GM19463 (cell line): ENCODE data around the gene PSMB7.
"Not testable (repeated sequence)": the region's sequence is repeated elsewhere in the genome, so short reads cannot be mapped to it uniquely, and the experiment has no call there.

Experiments used
- ATAC-seq: cut with Tn5 transposase; IDR thresholded peaks from one replicate; pipeline ENCODE4 v1.9.1; 2021; ENCODE audit warnings: mild to moderate bottlenecking, moderate library complexity; ENCODE audit not compliant: unreplicated experiment

PSMB7 gene

DNA sequence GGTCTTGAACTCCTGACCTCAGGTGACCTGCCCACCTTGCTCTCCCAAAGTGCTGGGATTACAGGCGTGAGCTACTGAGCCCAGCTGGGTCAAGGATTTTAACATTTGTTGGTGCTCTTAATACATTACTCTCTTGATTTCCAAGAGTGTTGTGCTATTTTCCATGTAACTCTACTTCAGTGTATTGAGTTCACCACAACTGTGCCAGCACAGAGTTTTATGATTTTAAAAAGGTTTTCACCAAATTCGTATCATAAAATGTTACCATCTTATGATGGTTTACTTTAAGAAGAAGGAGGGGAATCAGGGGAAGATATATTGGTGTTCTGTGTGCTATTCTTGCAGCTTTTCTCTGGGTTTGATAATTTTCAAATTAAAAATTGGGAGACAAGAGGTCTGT is 28.4 kb upstream of the PSMB7 start:
- ATAC-seq: no peak

DNA sequence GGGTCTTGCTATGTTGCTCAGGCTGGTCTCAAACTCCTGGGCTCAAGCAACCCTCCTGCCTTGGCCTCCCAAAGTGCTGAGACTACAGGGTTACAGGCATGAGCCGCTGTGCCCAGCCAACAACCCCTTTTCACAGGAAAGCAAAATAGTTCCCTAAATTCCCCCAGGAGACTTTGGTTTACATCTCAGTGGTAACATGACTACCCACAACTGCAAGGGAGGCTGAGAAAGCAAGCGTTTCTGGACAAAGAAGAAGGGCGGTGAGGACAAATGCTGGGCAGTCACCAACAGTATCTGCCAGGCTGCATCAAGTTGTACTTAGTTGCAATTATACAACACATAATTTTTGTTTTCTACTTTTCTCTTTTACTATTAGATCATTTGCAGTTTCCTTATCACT is 27.6 kb upstream of the PSMB7 start:
- no peak for ATAC-seq

DNA sequence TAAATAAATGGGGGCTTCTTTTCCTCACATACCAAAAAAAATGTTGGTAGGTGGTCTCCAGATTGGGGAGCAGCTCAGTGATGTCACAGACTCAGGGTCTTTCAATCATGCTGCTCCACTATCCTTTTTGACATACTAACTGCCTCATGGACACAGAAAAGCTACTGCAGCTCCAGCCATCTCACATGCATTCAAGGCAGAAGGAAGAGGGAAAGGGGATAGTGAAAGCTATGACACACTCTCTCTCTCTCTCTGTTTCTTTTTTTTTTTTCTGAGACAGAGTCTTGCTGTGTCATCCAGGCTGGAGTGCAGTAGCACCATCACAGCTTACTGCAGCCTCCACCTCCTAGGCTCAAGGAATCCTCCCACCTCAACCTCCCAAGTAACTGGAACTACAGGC is 27.1 kb upstream of the PSMB7 start:
- ATAC-seq: no peak

DNA sequence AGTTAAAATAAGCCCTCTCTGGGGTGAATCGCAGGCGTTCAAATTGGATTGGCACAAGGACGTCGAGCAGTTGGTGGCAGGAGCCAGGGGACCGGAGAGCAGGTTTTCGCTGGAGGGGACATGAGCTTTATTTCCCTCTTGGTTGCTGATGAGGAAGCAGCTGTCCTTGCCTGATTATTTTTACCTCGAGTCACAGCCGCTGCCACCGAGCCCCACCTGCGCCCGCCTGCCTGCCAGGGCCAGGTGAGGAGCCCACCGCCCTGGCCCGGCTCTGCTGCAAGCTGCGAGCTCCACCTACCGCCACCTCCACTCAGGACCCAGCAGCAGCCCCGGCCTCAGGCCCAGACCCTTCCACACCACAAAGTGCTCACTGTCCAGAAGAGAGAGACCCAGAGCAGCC is 26.0 kb upstream of the PSMB7 start:
- ATAC-seq: no peak

DNA sequence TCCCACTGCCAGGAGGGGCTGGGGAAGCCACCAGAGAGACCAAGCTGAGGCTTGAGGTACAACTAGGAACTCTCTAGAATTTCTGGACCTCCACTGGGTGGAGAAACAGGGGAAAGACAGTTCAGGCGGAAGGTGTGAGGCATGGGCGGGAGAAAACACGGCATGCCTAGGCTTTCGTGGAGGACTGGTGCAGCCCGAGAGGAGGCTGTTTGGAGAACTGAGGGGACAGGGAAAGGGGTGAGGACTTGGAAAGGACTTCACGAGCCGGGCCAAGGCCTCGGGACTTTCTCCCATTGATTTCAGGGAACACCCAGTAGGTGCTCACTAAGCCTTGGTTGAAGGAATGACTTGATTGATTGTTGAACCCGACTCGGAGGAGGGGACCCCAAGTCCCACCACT is 25.5 kb upstream of the PSMB7 start:
- ATAC-seq: no peak

DNA sequence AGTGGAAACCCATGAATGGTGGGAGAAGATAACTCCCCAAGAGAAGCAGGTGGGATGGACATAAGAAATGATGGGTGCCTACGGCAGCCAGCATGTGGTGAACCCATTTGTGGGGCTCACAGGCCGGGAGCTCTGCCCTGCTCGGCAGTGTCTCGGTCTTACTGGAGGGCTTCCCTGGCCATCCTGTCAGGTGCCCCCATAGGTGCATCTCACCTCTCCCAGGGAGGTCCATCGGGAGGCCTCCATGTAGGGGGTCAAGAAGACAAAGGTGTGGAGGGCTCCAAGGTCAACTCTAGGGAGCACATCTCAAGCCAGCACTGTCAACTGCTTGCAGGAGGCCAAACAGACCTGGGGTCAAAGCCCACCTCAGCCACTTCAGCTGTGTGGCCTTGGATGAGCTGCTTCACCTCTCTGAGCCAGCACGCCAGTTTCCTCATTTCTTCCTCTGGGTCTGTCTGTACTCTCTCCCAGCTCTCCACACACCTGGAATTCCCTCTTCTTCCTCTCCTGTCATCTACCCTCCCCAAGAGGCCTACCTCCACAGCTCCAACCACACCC is 24.5 kb upstream of the PSMB7 start:
- ATAC-seq: no peak

DNA sequence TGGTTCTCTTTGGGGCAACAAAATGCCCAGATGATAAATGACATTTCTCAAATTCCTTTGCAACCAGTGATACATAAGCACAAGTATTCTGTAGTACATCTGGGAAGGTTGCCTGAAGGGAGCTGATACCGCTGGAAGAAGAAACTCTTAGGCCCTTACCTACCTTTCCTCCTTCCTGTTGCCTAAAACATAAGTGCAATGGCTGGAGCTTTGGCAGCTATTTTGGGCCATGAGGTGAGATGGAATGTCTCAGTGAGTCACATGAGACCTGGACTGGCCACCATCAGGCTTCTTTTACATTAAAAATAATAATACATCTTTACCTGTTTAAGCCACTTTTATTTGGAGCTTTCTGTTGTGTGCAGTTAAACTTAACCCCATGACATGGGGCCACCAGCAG is 23.8 kb upstream of the PSMB7 start:
- ATAC-seq: no peak

DNA sequence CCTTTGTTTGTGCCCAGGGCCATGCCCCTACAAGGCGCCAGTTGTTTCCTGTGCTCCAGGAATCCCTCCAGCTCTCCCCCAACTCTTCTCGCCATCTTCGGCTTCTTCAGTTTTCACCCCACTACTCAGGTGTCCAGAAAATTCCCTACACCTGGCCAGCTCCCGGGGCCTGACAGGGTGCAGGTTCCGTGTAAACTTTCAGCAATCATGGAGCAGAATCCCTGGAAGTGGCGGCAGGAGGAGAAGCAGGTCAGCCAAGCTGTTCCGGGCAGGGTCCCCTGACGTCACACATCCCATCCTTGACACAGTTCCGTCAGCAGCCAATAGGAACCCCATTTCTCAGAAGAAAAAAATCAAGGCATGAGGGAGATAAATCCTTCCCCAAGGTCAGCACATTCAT is 22.8 kb upstream of the PSMB7 start:
- no peak for ATAC-seq

DNA sequence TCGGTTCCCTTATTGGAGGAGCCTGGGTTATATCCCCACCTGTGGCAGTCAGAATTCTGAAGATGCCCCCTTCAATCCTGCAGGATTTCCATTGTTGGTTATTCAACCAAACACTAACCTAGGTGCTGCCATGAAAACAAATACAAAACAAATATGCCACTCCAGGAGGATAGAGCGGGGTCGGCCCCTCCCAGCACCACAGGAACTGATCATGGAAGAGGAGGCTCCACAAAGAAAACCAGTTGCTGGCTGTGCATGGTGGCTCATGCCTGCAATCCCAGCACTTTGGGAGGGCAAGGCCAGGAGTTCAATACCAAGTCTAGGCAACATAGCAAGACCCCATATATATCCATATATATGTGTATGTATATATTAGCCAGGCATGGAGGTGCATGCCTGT is 21.8 kb upstream of the PSMB7 start:
- no peak for ATAC-seq

DNA sequence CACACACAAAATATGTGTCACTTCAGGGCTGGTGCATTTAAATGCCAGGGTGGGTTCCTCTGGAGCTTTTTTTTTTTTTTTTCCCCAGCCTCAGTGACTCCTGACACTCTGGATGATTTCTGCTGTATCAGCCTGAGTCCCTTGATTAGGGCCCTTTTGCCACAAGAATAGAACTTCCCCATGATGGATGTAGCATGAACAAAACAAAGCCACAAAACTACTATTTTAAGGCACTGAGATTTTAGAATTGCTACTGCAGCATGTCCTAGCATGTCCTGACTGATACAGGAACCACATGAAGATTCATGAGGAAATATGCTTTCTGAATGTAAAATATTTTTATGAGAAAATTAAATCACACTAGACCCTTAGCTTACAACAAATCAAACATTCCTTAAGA is 21.1 kb upstream of the PSMB7 start:
- no peak for ATAC-seq

DNA sequence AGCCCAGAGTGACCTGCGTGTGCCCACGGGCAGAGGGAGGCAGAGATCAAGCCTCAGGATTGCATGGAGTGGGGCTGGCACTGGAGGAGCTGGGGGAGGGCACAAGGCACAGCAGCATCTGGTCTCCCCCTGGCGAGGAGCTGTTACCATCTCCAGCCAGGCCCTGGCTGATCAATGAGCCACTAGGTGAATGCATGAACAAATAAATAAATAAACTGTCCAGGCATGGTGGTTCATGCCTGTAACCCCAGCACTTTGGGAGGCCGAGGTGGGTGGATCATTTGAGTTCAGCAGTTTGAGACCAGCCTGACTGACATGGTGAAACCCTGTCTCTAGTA is 14.3 kb upstream of the PSMB7 start:
- ATAC-seq: no peak

DNA sequence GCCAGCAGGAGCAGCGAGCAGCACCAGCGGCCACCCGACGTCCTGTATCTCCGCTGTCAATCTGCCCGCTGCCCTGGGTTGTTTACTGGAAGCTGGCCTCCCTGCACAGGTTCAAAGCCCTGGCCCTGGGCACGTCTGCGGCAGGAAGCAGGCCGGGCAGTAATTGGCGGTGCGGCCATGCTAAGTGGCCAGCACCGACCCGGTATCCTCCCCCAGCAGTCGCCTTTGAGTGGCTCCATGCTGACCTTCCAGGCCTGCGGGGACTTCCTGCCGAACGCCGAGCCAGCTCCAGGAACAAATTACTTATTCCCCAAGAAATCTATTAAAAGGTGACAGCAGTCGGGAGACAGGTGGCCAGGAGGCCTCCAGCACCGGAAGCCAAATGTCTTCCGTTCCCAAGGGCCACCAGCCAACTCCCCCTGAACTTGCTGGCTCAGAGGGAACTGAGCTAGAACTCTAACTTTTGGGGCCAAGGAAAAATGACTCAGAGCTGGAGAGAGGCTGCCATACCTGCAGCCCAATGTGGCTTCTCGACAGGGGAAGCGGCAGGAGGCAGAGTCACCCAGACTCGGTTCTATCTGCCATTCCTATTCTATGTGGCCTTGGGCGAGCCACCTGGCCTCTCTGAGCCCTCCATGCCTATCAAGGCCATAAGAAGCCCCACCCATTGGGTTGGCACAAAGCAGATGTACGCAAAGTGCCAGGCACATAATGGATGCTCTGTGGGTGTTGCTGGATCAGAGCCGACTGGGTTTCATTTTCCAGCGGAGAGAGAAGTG is 13.7 kb upstream of the PSMB7 start:
- no peak for ATAC-seq

DNA sequence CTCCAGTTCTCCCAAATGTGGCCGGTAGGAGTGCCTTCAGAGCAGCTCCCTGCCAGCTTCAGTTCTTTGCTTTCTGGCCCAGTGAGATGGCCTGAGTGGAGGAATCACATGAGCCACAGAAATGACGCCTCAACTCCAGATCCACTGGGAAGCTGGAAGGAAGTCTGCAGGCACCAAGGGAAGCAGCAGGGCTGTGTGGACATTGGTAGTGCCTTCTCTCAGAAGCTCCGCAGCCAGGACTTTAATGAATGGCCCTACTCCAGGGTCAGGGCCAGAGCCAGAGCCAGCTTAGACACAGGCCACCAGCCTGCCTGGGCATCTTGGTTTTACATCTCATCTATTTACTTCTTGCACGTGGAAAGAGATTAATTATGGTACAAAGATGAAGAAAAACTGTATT is 12.0 kb upstream of the PSMB7 start:
- ATAC-seq: no peak

DNA sequence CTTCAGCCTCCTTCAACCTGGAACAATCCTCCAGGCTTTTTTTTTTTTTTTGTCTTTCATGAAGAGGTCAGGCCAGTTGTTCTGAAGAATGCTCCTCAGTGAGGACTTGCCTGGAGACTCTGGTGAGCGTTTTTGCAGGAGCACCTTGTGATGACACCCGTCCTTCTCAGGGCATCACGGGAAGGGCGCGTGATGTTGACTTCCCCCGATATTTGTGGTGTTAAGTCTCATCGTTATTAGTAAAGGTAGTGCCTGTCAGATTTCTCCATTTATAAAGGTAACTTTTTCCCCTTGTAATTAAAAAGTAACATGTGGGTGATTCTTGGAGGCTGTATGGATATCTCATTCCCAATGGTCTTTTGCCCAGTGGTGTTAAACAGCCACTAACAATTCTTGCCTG is 11.1 kb upstream of the PSMB7 start:
- ATAC-seq: no peak

DNA sequence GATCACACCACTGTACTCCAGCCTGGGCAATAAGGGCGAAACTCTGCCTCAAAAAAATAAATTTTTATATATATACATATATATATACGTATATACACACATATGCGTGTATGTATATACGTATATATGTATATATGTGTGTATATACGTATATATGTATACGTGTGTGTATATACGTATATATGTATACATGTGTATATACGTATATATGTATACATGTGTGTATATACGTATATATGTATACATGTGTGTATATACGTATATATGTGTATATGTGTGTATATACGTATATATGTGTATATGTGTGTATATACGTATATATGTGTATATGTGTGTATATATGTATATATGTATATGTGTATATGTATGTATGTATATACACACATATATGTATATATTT is 10.5 kb upstream of the PSMB7 start:
- ATAC-seq: not testable (repeated sequence)

DNA sequence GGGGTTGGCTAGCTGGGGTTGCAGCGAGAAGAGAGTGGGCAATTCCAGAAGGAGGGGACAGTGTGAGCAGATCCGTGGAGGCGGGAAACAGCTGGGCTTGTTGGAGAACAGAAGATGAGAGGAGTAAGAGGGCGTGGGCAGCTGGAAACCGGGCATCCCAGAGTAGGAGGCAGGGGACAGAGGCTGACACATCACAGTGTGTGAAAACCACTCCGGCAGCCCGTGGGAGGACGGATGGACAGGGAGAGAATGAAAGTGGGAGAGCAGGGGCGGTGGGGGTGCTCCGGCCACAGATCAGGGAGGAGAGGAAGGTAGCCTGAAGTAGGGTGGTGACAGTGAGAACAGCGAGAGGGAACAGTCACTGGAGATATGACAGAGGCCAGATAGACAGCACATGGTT is 8.3 kb upstream of the PSMB7 start:
- no peak for ATAC-seq

DNA sequence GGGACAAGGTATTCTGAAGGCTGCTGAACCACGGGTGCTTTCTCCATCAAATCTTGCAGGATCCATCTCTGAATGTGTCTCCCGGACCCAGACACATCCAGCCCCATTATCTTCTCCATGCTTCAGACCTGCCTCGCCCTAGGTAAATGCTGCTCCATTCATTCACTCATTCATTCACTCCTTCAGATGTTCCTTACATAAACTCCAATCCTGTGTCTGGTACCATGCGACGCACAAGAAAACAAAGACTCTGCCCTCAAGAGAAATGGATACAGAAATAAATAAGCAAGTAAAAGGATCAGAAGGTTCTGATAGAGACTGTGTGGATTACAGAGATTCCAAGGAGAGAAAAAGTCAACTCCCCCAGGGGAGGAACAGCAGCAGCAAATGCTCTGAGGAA is 7.9 kb upstream of the PSMB7 start:
- no peak for ATAC-seq

DNA sequence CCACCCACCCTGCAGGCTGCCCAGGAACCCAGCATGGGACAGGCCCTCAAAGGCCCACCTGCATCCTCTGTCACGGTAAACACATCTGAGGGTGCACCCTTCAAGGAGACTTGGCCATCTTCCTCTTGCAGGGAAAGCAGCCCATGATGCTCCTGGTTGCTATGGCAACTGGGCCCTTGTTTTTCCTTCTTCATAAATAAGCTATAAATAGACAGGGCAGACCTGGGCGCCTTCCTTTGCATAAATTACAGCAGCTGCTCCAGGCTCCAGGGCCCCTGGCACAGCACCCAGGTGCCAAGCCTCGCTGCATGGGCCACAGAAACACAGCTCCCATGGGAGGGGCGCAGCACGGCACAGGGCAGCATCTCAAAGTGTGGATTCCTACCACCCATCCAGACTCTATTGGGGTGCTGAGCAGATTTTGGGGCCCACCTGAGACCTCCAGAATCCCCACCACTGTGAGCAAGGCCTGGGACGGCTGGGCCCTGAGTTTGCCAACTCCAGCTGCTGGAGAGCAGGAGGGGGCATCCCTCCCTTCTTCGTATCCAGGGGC is 5.8 kb upstream of the PSMB7 start:
- ATAC-seq: no peak

DNA sequence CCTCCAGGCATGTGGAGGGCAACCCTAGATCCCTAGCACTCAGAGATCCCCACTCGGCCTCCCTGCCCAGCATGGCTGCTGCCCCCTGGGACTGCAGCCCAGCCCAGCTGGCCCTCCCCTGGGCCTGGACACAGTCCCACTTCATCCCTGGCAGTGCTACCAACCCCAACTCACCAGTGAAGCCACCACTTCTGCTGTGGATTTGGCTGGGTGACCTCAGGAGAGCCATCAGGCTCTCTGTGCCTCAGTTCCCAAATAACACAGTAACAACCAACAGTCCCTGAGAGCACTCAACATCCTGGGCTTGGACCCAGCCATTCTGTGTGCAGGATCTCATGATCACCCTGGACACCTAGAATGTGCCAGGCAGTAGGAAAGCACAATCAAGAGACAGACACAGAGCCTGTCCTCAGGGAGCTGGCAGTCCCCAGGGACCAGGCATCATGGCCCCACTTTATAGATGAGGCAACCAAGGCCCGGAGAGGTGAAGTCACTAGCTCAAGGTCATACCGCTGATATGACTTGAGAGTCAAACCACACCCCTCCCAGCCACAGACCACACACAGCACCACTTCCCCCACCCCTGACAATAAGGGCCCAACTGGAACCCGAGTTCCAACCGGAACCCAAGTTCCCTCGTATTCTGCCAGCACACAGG is 4.7 kb upstream of the PSMB7 start:
- ATAC-seq: no peak

DNA sequence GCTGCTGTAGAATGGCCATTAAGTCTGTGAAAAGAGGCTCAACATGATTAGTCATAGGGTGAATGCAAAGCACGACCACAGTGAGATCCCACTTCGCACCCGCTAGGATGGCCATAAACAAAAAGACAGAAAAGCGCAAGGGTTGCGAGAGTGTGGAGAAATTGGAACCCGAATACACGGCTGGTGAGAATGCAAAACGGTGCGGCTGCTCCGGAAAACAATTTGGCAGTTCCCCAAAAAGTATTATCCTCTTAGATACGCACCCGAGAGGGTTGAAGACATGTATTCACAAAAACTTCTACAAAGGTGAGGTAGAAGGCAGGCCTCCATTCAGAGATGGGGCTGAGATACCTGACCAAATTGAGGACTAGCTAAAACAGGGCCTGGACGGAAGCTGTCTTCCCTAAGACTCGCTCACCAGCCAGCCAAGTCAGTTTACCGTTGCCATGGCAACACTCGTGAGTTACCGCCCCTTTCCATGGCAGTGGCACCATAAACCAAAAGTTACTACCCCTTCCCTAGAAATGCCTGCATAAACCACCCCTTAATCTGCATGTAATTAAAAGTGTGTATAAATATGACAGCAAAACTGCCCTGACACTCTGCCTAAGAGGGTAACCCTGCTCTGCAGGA is 726 bp upstream of the PSMB7 start:
- ATAC-seq: no peak

DNA sequence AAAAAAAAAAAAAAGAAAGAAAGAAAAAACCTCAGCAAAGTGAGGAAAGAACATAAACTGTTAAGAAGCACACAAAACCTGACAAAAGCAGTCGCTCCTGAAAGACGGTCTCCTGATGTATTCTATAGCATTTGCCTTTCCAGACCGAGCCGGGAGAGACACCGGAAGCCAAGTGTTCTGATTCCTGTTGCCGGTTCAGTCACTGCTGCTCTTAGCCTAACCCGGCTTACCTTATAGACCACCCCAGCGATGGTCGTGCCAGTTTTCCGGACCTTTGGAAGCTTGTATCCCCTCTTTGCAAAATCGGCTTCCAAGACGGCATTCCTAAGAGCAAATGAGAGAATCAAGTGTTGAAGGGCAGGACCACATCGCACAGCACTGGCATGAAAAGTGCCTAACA is 630 bp downstream of the PSMB7 start:
- ATAC-seq: no peak

DNA sequence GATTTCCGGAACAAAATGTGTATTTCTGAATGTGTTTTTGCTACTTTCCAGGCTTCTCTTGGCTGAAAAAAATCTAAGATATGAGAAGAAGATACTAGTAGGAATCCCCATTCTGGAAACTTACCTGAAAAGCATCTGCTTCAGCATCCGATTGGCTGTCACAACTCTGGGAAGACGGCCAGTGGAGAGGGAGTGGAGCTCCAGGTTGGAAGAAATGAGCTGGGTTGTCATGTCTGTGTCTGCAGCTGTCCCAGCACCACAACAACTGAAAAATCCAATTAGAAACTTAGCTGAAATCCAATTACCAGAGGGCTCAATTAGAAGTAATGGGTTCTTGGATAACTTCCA is 3.0 kb downstream of the PSMB7 start:
- ATAC-seq: no peak
